Measurements from ENCODE around the gene TPRN. TPM values are rescaled to one million over a fixed set of nuclear protein-coding genes. Genes with fewer than 3 reads are reported as not detected.

TPRN gene
- total and polyA plus RNA-seq, 4 donors = 4.3 to 10.8 (median 5.7) TPM

- ATAC-seq (ENCODE audit: low FRiP score) = no peak
- H3K9me3 ChIP-seq (ENCODE audit: control insufficient read depth, low read length) = no peaks in the 10 kb centered on the region
- H3K36me3 ChIP-seq (ENCODE audit: control insufficient read depth in 1 of 2, insufficient read depth in 2 of 2, low read length in 1 of 2) = no peaks in the 10 kb centered on the region
- intact Hi-C loops (cut with DNase I) = no loop called here
- peaks cover 0 to 2% of the 10 kb centered on the region in 2 donors for H3K27me3 ChIP-seq (ENCODE audit: control insufficient read depth in 1 of 2, insufficient read depth in 2 of 2, low read length in 1 of 2)
- 80% methylated on average over 22 of the region's 22 CpGs for WGBS, 2 donors
- no peak overlapping the region for H3K27ac ChIP-seq (ENCODE audit: low read depth in 1 of 2, low read length in 2 of 2)
- H3K4me1 ChIP-seq (ENCODE audit: control insufficient read depth in 1 of 2, insufficient read depth in 2 of 2, low read length in 2 of 2) = no peaks in the 10 kb centered on the region
- DNase-seq = no peak
- H3K4me3 ChIP-seq (ENCODE audit: low read length in 2 of 2) = no peak overlapping the region
Observed at GRCh38 chr9:137171149-137171900, 29.2 kb downstream of the TPRN start.

GRCh38 chr9:137170486-137171148, 29.9 kb downstream of the TPRN start:
- ATAC-seq (ENCODE audit: low FRiP score) (no peak), DNase-seq (no peak)
- Histone ChIP-seq H3K9me3 (ENCODE audit: control insufficient read depth, low read length) (no peaks in the 10 kb centered on the region), H3K36me3 (ENCODE audit: control insufficient read depth in 1 of 2, insufficient read depth in 2 of 2, low read length in 1 of 2) (no peaks in the 10 kb centered on the region), H3K4me3 (ENCODE audit: low read length in 2 of 2) (no peak overlapping the region), H3K27ac (ENCODE audit: low read depth in 1 of 2, low read length in 2 of 2) (no peak overlapping the region), H3K4me1 (ENCODE audit: control insufficient read depth in 1 of 2, insufficient read depth in 2 of 2, low read length in 2 of 2) (no peaks in the 10 kb centered on the region), H3K27me3 (ENCODE audit: control insufficient read depth in 1 of 2, insufficient read depth in 2 of 2, low read length in 1 of 2) (peaks cover 0 to 2% of the 10 kb centered on the region in 2 donors)
- WGBS, 2 donors = 45 to 47% methylated on average over 14 of the region's 14 CpGs
- intact Hi-C loops (cut with DNase I) = no loop called here

GRCh38 chr9:137169896-137170358, 30.6 kb downstream of the TPRN start, which contains the start of gene LRRC26:
TSS of gene LRRC26 (minus strand) at chr9:137170051. CDS start at chr9:137169943, 108 bp downstream.
- 6 to 7% methylated on average over 35 to 41 of the region's 41 CpGs for WGBS, 2 donors
- no peak for ATAC-seq (ENCODE audit: low FRiP score)
- no peaks in the 10 kb centered on the region for H3K36me3 ChIP-seq (ENCODE audit: control insufficient read depth in 1 of 2, insufficient read depth in 2 of 2, low read length in 1 of 2)
- H3K9me3 ChIP-seq (ENCODE audit: control insufficient read depth, low read length) = no peaks in the 10 kb centered on the region
- no peak for DNase-seq
- intact Hi-C loops (cut with DNase I) = no loop called here
- peaks cover 0 to 2% of the 10 kb centered on the region in 2 donors for H3K27me3 ChIP-seq (ENCODE audit: control insufficient read depth in 1 of 2, insufficient read depth in 2 of 2, low read length in 1 of 2)
- H3K27ac ChIP-seq (ENCODE audit: low read depth in 1 of 2, low read length in 2 of 2) = no peak within 1 kb of the TSS
- H3K4me3 ChIP-seq (ENCODE audit: low read length in 2 of 2) = no peak within 1 kb of the TSS
- no peaks in the 10 kb centered on the region for H3K4me1 ChIP-seq (ENCODE audit: control insufficient read depth in 1 of 2, insufficient read depth in 2 of 2, low read length in 2 of 2)

- H3K27ac ChIP-seq (ENCODE audit: low read depth in 1 of 2, low read length in 2 of 2) = no peak overlapping the region
- H3K9me3 ChIP-seq (ENCODE audit: control insufficient read depth, low read length) = no peaks in the 10 kb centered on the region
- H3K27me3 ChIP-seq (ENCODE audit: control insufficient read depth in 1 of 2, insufficient read depth in 2 of 2, low read length in 1 of 2) = peaks cover 0 to 2% of the 10 kb centered on the region in 2 donors
- WGBS, 2 donors = 0% methylated on average over 106 to 124 of the region's 124 CpGs
- H3K4me1 ChIP-seq (ENCODE audit: control insufficient read depth in 1 of 2, insufficient read depth in 2 of 2, low read length in 2 of 2) = no peaks in the 10 kb centered on the region
- no peak for DNase-seq
- no peaks in the 10 kb centered on the region for H3K36me3 ChIP-seq (ENCODE audit: control insufficient read depth in 1 of 2, insufficient read depth in 2 of 2, low read length in 1 of 2)
- intact Hi-C loops (cut with DNase I) = no loop called here
- H3K4me3 ChIP-seq (ENCODE audit: low read length in 2 of 2) = no peak overlapping the region
- no peak for ATAC-seq (ENCODE audit: low FRiP score)
Observed at GRCh38 chr9:137168904-137169856, 31.4 kb downstream of the TPRN start.

GRCh38 chr9:137168573-137168903, 32.0 kb downstream of the TPRN start:
- WGBS, 2 donors = 0 to 1% methylated on average over 36 of the region's 36 CpGs
- intact Hi-C loops (cut with DNase I) = no loop called here
- DNase-seq (no peak), ATAC-seq (ENCODE audit: low FRiP score) (no peak)
- H3K9me3 ChIP-seq (ENCODE audit: control insufficient read depth, low read length) = no peaks in the 10 kb centered on the region
- no peaks in the 10 kb centered on the region for H3K36me3 ChIP-seq (ENCODE audit: control insufficient read depth in 1 of 2, insufficient read depth in 2 of 2, low read length in 1 of 2)
- H3K4me1 ChIP-seq (ENCODE audit: control insufficient read depth in 1 of 2, insufficient read depth in 2 of 2, low read length in 2 of 2) = no peaks in the 10 kb centered on the region
- no peak overlapping the region for H3K4me3 ChIP-seq (ENCODE audit: low read length in 2 of 2)
- peaks cover 0 to 2% of the 10 kb centered on the region in 2 donors for H3K27me3 ChIP-seq (ENCODE audit: control insufficient read depth in 1 of 2, insufficient read depth in 2 of 2, low read length in 1 of 2)
- no peak overlapping the region for H3K27ac ChIP-seq (ENCODE audit: low read depth in 1 of 2, low read length in 2 of 2)

- ATAC-seq (ENCODE audit: low FRiP score) = no peak
Observed at GRCh38 chr9:137167747-137168572, 32.6 kb downstream of the TPRN start.

GRCh38 chr9:137167277-137167746, 33.2 kb downstream of the TPRN start:
- ATAC-seq (ENCODE audit: low FRiP score) (no peak), DNase-seq (no peak)
- intact Hi-C loops (cut with DNase I) = no loop called here
- Histone ChIP-seq H3K4me3 (ENCODE audit: low read length in 2 of 2) (no peak overlapping the region), H3K36me3 (ENCODE audit: control insufficient read depth in 1 of 2, insufficient read depth in 2 of 2, low read length in 1 of 2) (no peaks in the 10 kb centered on the region), H3K27me3 (ENCODE audit: control insufficient read depth in 1 of 2, insufficient read depth in 2 of 2, low read length in 1 of 2) (peaks cover 0 to 2% of the 10 kb centered on the region in 2 donors), H3K9me3 (ENCODE audit: control insufficient read depth, low read length) (no peaks in the 10 kb centered on the region), H3K27ac (ENCODE audit: low read depth in 1 of 2, low read length in 2 of 2) (no peak overlapping the region), H3K4me1 (ENCODE audit: control insufficient read depth in 1 of 2, insufficient read depth in 2 of 2, low read length in 2 of 2) (no peaks in the 10 kb centered on the region)
- 23 to 25% methylated on average over 32 to 44 of the region's 44 CpGs for WGBS, 2 donors

More at GRCh38 chr9:137167747-137168572, 32.6 kb downstream of the TPRN start:
- H3K27me3 ChIP-seq (ENCODE audit: control insufficient read depth in 1 of 2, insufficient read depth in 2 of 2, low read length in 1 of 2) = peaks cover 0 to 2% of the 10 kb centered on the region in 2 donors
- H3K4me1 ChIP-seq (ENCODE audit: control insufficient read depth in 1 of 2, insufficient read depth in 2 of 2, low read length in 2 of 2) = no peaks in the 10 kb centered on the region
- intact Hi-C loops (cut with DNase I) = no loop called here
- H3K27ac ChIP-seq (ENCODE audit: low read depth in 1 of 2, low read length in 2 of 2) = no peak overlapping the region
- no peak overlapping the region for H3K4me3 ChIP-seq (ENCODE audit: low read length in 2 of 2)
- H3K9me3 ChIP-seq (ENCODE audit: control insufficient read depth, low read length) = no peaks in the 10 kb centered on the region
- H3K36me3 ChIP-seq (ENCODE audit: control insufficient read depth in 1 of 2, insufficient read depth in 2 of 2, low read length in 1 of 2) = no peaks in the 10 kb centered on the region
- DNase-seq = no peak
- WGBS, 2 donors = 5 to 6% methylated on average over 43 to 57 of the region's 57 CpGs
